Hypothalamus (tissue), 51 donors: Measurements from ENCODE around the gene MT1X.
"Not testable (repeated sequence)": the region's sequence is repeated elsewhere in the genome, so short reads cannot be mapped to it uniquely, and the experiment has no call there.

Source experiments
- DNase-seq, 51 donors: peaks; one replicate each; lab custom pipeline; 2025; lab: John Stamatoyannopoulos, UW

The MT1X gene

GRCh38 chr16:56652600-56652999 lies 29.7 kb upstream of the MT1X start:
- no peak for DNase-seq

- no peak for DNase-seq
These were observed 29.1 kb upstream of the MT1X start for GRCh38 chr16:56653218-56653617.

- peak in 32 of 51 donors; percentile 7 to 73 (median 48) for DNase-seq
These were observed 24.5 kb upstream of the MT1X start, which contains the start of gene MT1F for GRCh38 chr16:56657555-56658326. TSS of gene MT1F (plus strand) at chr16:56657959. CDS start at chr16:56658059, 100 bp downstream.

GRCh38 chr16:56658327-56658875 lies 23.9 kb upstream of the MT1X start:
- DNase-seq, result peak in 6 of 51 donors; percentile 14 to 39 (median 24)

GRCh38 chr16:56662357-56663354 lies 19.6 kb upstream of the MT1X start:
- DNase-seq, result peak in 2 of 51 donors; percentile 8 to 36

GRCh38 chr16:56664506-56664905 lies 17.8 kb upstream of the MT1X start:
- DNase-seq, result no peak

- DNase-seq, result not testable (repeated sequence)
These were observed 16.7 kb upstream of the MT1X start for GRCh38 chr16:56665286-56666261.

- peak in 18 of 51 donors; percentile 11 to 59 (median 24) for DNase-seq
These were observed 14.4 kb upstream of the MT1X start, which contains the start of gene MT1G for GRCh38 chr16:56667581-56668571. TSS of gene MT1G (minus strand) at chr16:56668065. CDS start at chr16:56667993, 72 bp downstream.

- DNase-seq, result no peak
These were observed 13.0 kb upstream of the MT1X start, which contains the start of gene MT1H for GRCh38 chr16:56669005-56669839. TSS of gene MT1H (plus strand) at chr16:56669814. CDS start at chr16:56669885, 71 bp downstream.

GRCh38 chr16:56669840-56670619 lies 12.2 kb upstream of the MT1X start:
- no peak for DNase-seq

- DNase-seq, result no peak
These were observed 11.7 kb upstream of the MT1X start for GRCh38 chr16:56670620-56670934.

GRCh38 chr16:56671691-56672090 lies 10.6 kb upstream of the MT1X start:
- not testable (repeated sequence) for DNase-seq

- not testable (repeated sequence) for DNase-seq
These were observed 10.1 kb upstream of the MT1X start for GRCh38 chr16:56672171-56672570.

GRCh38 chr16:56672761-56673536 lies 9.3 kb upstream of the MT1X start:
- no peak for DNase-seq

GRCh38 chr16:56673921-56674320 lies 8.3 kb upstream of the MT1X start:
- DNase-seq, result peak in 3 of 51 donors; percentile 6 to 22 (median 14)

GRCh38 chr16:56674570-56674969 lies 7.7 kb upstream of the MT1X start:
- not testable (repeated sequence) for DNase-seq
